HG03439 (cell line): ENCODE data around the gene GPC2.
A peak's percentile ranks its signal among the peaks of the same experiment; 100 is the strongest.
"Not testable (repeated sequence)": the region's sequence is repeated elsewhere in the genome, so short reads cannot be mapped to it uniquely, and the experiment has no call there.

Experiments
- ATAC-seq: cut with Tn5 transposase; IDR thresholded peaks from one replicate; pipeline ENCODE4 v1.9.1; 2021; ENCODE audit warnings: mild to moderate bottlenecking, moderate library complexity; ENCODE audit not compliant: unreplicated experiment

GPC2 gene

GRCh38 chr7:100177045-100178001 lies at the start of gene GPC2, which contains the start of gene STAG3:
GPC2 (minus strand) TSS chr7:100177381; CDS start chr7:100177199, 182 bp downstream.
STAG3 (plus strand) TSS chr7:100177918; CDS start chr7:100180557, 2,639 bp downstream.
- ATAC-seq, result peak; percentile 87

- ATAC-seq, result not testable (repeated sequence)
Observed at GRCh38 chr7:100224891-100225290, 47.7 kb upstream of the GPC2 start.

GRCh38 chr7:100223376-100223927 lies 46.3 kb upstream of the GPC2 start:
- not testable (repeated sequence) for ATAC-seq

GRCh38 chr7:100222445-100223132 lies 45.4 kb upstream of the GPC2 start:
- ATAC-seq, result no peak

GRCh38 chr7:100221767-100222444 lies 44.7 kb upstream of the GPC2 start:
- ATAC-seq, result no peak

- ATAC-seq, result peak; percentile 36
Observed at GRCh38 chr7:100221231-100221718, 44.1 kb upstream of the GPC2 start.

- peak; percentile 9 for ATAC-seq
Observed at GRCh38 chr7:100220586-100221230, 43.5 kb upstream of the GPC2 start.

GRCh38 chr7:100219801-100220585 lies 42.8 kb upstream of the GPC2 start, which contains the start of gene PVRIG:
PVRIG (plus strand) TSS chr7:100219949; CDS start chr7:100219971, 22 bp downstream.
- not testable (repeated sequence) for ATAC-seq

GRCh38 chr7:100219271-100219737 lies 42.1 kb upstream of the GPC2 start:
- no peak for ATAC-seq

GRCh38 chr7:100217934-100218333 lies 40.8 kb upstream of the GPC2 start:
- ATAC-seq, result peak; percentile 21

- no peak for ATAC-seq
Observed at GRCh38 chr7:100215895-100216294, 38.7 kb upstream of the GPC2 start.

- ATAC-seq, result not testable (repeated sequence)
Observed at GRCh38 chr7:100214356-100214755, 37.2 kb upstream of the GPC2 start.

GRCh38 chr7:100213672-100214071 lies 36.5 kb upstream of the GPC2 start:
- ATAC-seq, result no peak

GRCh38 chr7:100212631-100213286 lies 35.6 kb upstream of the GPC2 start:
- no peak for ATAC-seq

GRCh38 chr7:100211342-100211780 lies 34.2 kb upstream of the GPC2 start:
- no peak for ATAC-seq

GRCh38 chr7:100210805-100211204 lies 33.6 kb upstream of the GPC2 start:
- no peak for ATAC-seq

- ATAC-seq, result no peak
Observed at GRCh38 chr7:100209493-100209892, 32.3 kb upstream of the GPC2 start.

GRCh38 chr7:100208911-100209408 lies 31.8 kb upstream of the GPC2 start:
- peak; percentile 46 for ATAC-seq
